GM12878 (cell line): ENCODE data around the gene FZD8. TPM values are rescaled to one million over a fixed set of nuclear protein-coding genes. Genes with fewer than 3 reads are reported as not detected.

Experiments
- BCLAF1 ChIP-seq: fragments of 450-650 bp; IDR thresholded peaks from 2 replicates; pipeline ENCODE4 v1.6.1; 2017; ENCODE audit warnings: antibody characterized with exemption, mild to moderate bottlenecking, moderate library complexity
- CEBPB ChIP-seq, 2 experiments: fragments of 150-350 bp in 1 of 2; IDR thresholded peaks; 2 replicates each; pipeline ENCODE4 v1.6.1; 2012 to 2014; ENCODE audit warnings: low read depth in 2 of 2, low read length in 2 of 2, borderline replicate concordance in 1 of 2, inconsistent platforms in 1 of 2
- CREB1 ChIP-seq: IDR thresholded peaks from 2 replicates; pipeline ENCODE4 v1.6.1; 2012; ENCODE audit warnings: low read depth, mild to moderate bottlenecking, inconsistent platforms
- ETV6 ChIP-seq, 2 experiments: fragments of 450-650 bp in 1 of 2; IDR thresholded peaks in 1 of 2; conservative IDR thresholded peaks in 1 of 2; 2 replicates each; pipeline ENCODE4 v1.6.1; 2014; ENCODE audit warnings: antibody characterized with exemption in 1 of 2, borderline replicate concordance in 1 of 2, low read depth in 1 of 2, mild to moderate bottlenecking in 1 of 2, moderate library complexity in 1 of 2
- HDAC6 ChIP-seq: fragments of 200-600 bp; sonication (generic); IDR thresholded peaks from one replicate; pipeline ENCODE4 v1.8.0; 2017; ENCODE audit warnings: antibody characterized with exemption; ENCODE audit not compliant: unreplicated experiment
- KLF5 ChIP-seq: fragments of 450-650 bp; IDR thresholded peaks from 2 replicates; pipeline ENCODE4 v1.6.1; 2014; ENCODE audit warnings: mild to moderate bottlenecking; ENCODE audit not compliant: partially characterized antibody
- MEF2B ChIP-seq: fragments of 450-650 bp; IDR thresholded peaks from 2 replicates; pipeline ENCODE4 v1.6.1; 2018; ENCODE audit warnings: mild to moderate bottlenecking, moderate library complexity; ENCODE audit not compliant: partially characterized antibody, poor library complexity, severe bottlenecking
- MTA3 ChIP-seq: IDR thresholded peaks from 2 replicates; pipeline ENCODE4 v1.6.1; 2012; ENCODE audit warnings: low read length, inconsistent platforms, borderline replicate concordance
- MXI1 ChIP-seq: fragments of 150-350 bp; IDR thresholded peaks from 2 replicates; pipeline ENCODE4 v1.6.1; 2011; ENCODE audit warnings: low read depth, mild to moderate bottlenecking, inconsistent platforms, low read length, improper control_type of control experiment
- MYB ChIP-seq: fragments of 150-350 bp; IDR thresholded peaks from 2 replicates; pipeline ENCODE4 v1.6.1; 2014; ENCODE audit warnings: mild to moderate bottlenecking, low read depth, low read length, borderline replicate concordance
- NFYA ChIP-seq: IDR thresholded peaks from 2 replicates; pipeline ENCODE4 v1.6.1; 2011; ENCODE audit warnings: low read depth, mild to moderate bottlenecking, low read length, improper control_type of control experiment, borderline replicate concordance
- POLR2A ChIP-seq: IDR thresholded peaks from 2 replicates; pipeline ENCODE4 v1.6.1; 2011; ENCODE audit warnings: low read depth, mild to moderate bottlenecking, low read length
- RB1 ChIP-seq: fragments of 450-650 bp; formaldehyde crosslinking; IDR thresholded peaks from 2 replicates; pipeline ENCODE4 v1.6.1; 2017; ENCODE audit warnings: mild to moderate bottlenecking, borderline replicate concordance
- SP1 ChIP-seq: IDR thresholded peaks from one replicate; pipeline ENCODE4 v1.6.1; 2011; ENCODE audit warnings: low read depth, low read length
- STAT1 ChIP-seq: fragments of 450-650 bp; conservative IDR thresholded peaks from 2 replicates; pipeline ENCODE4 v1.6.1; 2014; ENCODE audit warnings: antibody characterized with exemption, mild to moderate bottlenecking
- WRNIP1 ChIP-seq: IDR thresholded peaks from 2 replicates; pipeline ENCODE4 v1.6.1; 2011; ENCODE audit warnings: low read depth, low read length, improper control_type of control experiment, borderline replicate concordance
- YBX1 ChIP-seq: fragments of 450-650 bp; IDR thresholded peaks from 2 replicates; pipeline ENCODE4 v1.6.1; 2016; ENCODE audit warnings: antibody characterized with exemption
- ZBTB11 ChIP-seq: fragments of 450-650 bp; formaldehyde crosslinking; IDR thresholded peaks from 2 replicates; pipeline ENCODE4 v1.5.0; 2022; ENCODE audit warnings: mild to moderate bottlenecking, missing genetic modification characterization
- ZBTB4 ChIP-seq: fragments of 450-650 bp; formaldehyde crosslinking; IDR thresholded peaks from 2 replicates; pipeline ENCODE4 v1.4.0; 2022; ENCODE audit warnings: mild to moderate bottlenecking, moderate library complexity
- ZNF207 ChIP-seq: fragments of 450-650 bp; IDR thresholded peaks from 2 replicates; pipeline ENCODE4 v1.6.1; 2014; ENCODE audit warnings: antibody characterized with exemption, mild to moderate bottlenecking, borderline replicate concordance
- ZSCAN29 ChIP-seq: fragments of 450-650 bp; IDR thresholded peaks from 2 replicates; pipeline ENCODE4 v1.6.1; 2017; ENCODE audit warnings: mild to moderate bottlenecking, moderate library complexity
- polyA plus RNA-seq, 11 experiments: library from polyadenylated mRNA; depleted of rRNA in 4 of 11; unstranded in 6 of 11; stranded (reverse) in 5 of 11; fragments of >200 nt; fragmentation: Nextera tagmentation in 4 of 11; fragmentation: Illumina TruSeq in 1 of 11; extraction: Ambion mirVana in 4 of 11; extraction: Trizol in 1 of 11; gene quantifications; 1 replicate in 1 of 11; 2 replicates in 10 of 11; pipeline versions ENCODE4 v1.2.1 to v1.2.3, GENCODE V29; 2011 to 2016; ENCODE audit warnings: inconsistent platforms in 2 of 11, missing spikeins in 2 of 11, low read depth in 1 of 11
- total RNA-seq, 4 experiments: library from RNA; depleted of rRNA in 3 of 4; stranded (reverse); fragments of >200 nt in 3 of 4; fragmentation: Illumina TruSeq in 1 of 4; extraction: Trizol in 1 of 4; gene quantifications; 2 replicates each; pipeline versions ENCODE4 v1.2.1 to v1.2.3, GENCODE V29; 2013 to 2021

Gene FZD8
- total and polyA plus RNA-seq, 10 of the 15 experiments (the other 5 are each of a cell fraction or from before 2014, with no cell fraction given): 0.03 to 0.72 (median 0.10) TPM; not detected in 3

- TF ChIP-seq MEF2B (no peak), MXI1 (no peak), RB1 (no peak), BCLAF1 (no peak), KLF5 (no peak), YBX1 (no peak), ZBTB4 (CRISPR knock-in tag) (no peak), WRNIP1 (no peak), CEBPB (IDR thresholded peaks at IDR 0.05; ENCODE audit: borderline replicate concordance in 1 of 2, low read depth in 2 of 2, low read length in 2 of 2) (no peak), CREB1 (no peak), ZNF207 (no peak), ZBTB11 (no peak), ZSCAN29 (no peak), HDAC6 (peak; percentile 84), STAT1 (no peak), MTA3 (no peak), SP1 (no peak), ETV6 (conservative IDR thresholded peaks at IDR 0.05 in 1 of 2, IDR thresholded peaks at IDR 0.05 in 1 of 2; ENCODE audit: borderline replicate concordance in 1 of 2, low read depth in 1 of 2) (no peak), NFYA (no peak), MYB (no peak), POLR2A (0 out of 2 replicates have a peak, but pooled peaks have one; percentile 41)
Measured at GRCh38 chr10:35642035-35642792, at the start of gene FZD8 (continued).
